ENCODE measurements around the gene LAD1. TPM values are rescaled to one million over a fixed set of nuclear protein-coding genes. Genes with fewer than 3 reads are reported as not detected.

The LAD1 gene
- total and polyA plus RNA-seq, 9 of the 15 experiments (the other 6 are each of a cell fraction or from before 2014, with no cell fraction given) = 0.31 TPM; not detected in 8

DNA sequence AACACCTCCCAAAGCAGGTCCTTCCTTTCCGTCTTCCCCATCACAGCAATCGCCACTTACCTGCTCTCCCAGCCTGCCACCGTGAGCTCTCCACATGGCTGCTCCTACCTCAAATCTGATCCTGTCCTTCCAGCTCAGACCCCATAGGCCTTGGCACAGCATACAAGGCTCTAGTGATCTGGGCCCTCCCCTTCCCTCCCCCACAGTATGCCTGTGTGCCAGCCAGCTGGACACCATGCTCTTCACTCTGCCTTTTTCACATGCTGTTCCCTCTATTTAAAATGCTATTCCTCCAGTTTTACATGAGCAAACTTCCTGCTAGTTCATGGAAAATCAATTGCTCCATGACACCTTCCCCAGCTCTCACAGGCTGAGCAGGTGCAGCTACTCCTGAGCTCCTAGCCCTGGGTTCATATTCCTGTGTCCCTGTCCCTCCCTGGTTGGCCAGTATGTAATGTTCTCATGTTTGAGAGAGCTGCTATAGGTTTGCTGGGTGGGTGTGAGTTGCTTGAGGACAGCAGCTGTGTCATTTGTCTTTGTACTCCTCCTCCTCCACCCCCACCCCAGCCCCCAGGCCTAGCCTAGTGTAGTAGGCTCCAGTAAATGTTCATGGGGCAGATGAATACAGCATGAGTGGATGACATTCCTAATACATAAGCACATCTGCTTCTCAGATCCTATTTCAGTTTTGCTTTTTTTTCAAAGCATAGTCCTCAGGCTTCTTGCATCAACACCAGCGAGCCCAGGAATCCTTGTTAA, 15.3 kb downstream of the LAD1 start:
- TF ChIP-seq ZNF133 (CRISPR knock-in tag; IDR thresholded peaks at IDR 0.05) = no peak
- BruUV-seq (replicated peaks) = no TSS peak
- in situ Hi-C loops (cut with MboI) = no loop called here
- Histone ChIP-seq H4K20me1 (replicated peaks; ENCODE audit: control insufficient read depth, insufficient read depth, low read length) (peaks cover 34% of the 10 kb centered on the region), H3K27ac (ENCODE audit: extremely low read depth, low read depth, low read length) (no peak overlapping the region), H3K9me1 (ENCODE audit: control insufficient read depth, insufficient read depth, low read length) (no peaks in the 10 kb centered on the region), H3K27me3 (ENCODE audit: control insufficient read depth in 2 of 2, insufficient read depth in 2 of 2, low read length in 2 of 2) (peaks cover 28 to 76% of the 10 kb centered on the region in 2 experiments), H3K9me3 (replicated peaks; ENCODE audit: control insufficient read depth, insufficient read depth, low read depth, low read length) (no peaks in the 10 kb centered on the region), H3K36me3 (ENCODE audit: control insufficient read depth, insufficient read depth, low read length) (no peaks in the 10 kb centered on the region), H3K9ac (ENCODE audit: insufficient read depth in 1 of 2, low read depth in 2 of 2, low read length in 2 of 2) (no peak overlapping the region), H3K4me3 (no peak overlapping the region), H3K4me1 (replicated peaks in 1 of 2; ENCODE audit: control insufficient read depth in 2 of 2, insufficient read depth in 2 of 2, low read length in 2 of 2) (no peaks in the 10 kb centered on the region), H3K4me2 (ENCODE audit: insufficient read depth, low read length) (no peak overlapping the region), H2AFZ (ENCODE audit: low read depth, low read length) (no peak overlapping the region), H3K79me2 (ENCODE audit: control insufficient read depth, insufficient read depth, low read length) (no peaks in the 10 kb centered on the region)
- ChIA-PET POLR2A (interaction anchor here (0.5 to 0.9 kb wide), 2 partner anchors 8 to 37 kb away, joined by 3 read pairs; no protein-coding TSS in a partner anchor), CTCF (ENCODE audit: low intra/inter-chr PET ratio) (no interaction called here)
- intact Hi-C loops (cut with micrococcal nuclease) = no loop called here
- FAIRE-seq = no peak
- no peak for DNase-seq (ENCODE audit: extremely low read depth in 1 of 4, low spot score in 3 of 4)
- ATAC-seq = no peak
- 0% methylated on average over 4 of the region's 4 CpGs for WGBS (ENCODE audit: insufficient coverage, low coverage, missing lambda C conversion rate)

DNA sequence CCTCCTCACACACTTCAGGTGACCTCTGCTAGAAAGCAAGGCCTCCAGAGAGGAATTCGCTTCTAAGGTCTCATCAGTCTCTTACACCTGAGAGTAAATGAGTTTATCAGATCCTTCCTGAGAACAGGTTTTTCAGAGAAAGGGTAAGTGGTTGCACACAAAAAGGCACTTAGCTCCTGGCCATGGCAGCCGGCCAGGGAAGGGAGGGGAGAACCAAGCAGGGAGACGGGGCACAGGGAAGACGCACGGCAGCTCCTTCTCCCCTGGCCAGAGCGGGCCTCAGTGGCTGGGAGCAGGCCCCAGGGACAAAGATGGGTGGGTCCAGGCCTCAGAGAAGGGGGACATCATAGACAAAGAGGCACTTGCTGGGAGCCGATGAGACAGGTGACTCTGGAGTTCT, 18.0 kb downstream of the LAD1 start:
- DNase-seq (ENCODE audit: extremely low read depth in 1 of 4, low spot score in 3 of 4) (no peak), FAIRE-seq (no peak), ATAC-seq (no peak)
- Histone ChIP-seq H3K27ac (ENCODE audit: extremely low read depth, low read depth, low read length) (no peak overlapping the region), H3K9me3 (replicated peaks; ENCODE audit: control insufficient read depth, insufficient read depth, low read depth, low read length) (no peaks in the 10 kb centered on the region), H2AFZ (ENCODE audit: low read depth, low read length) (no peak overlapping the region), H4K20me1 (replicated peaks; ENCODE audit: control insufficient read depth, insufficient read depth, low read length) (peaks cover 38% of the 10 kb centered on the region), H3K36me3 (ENCODE audit: control insufficient read depth, insufficient read depth, low read length) (no peaks in the 10 kb centered on the region), H3K9ac (ENCODE audit: insufficient read depth in 1 of 2, low read depth in 2 of 2, low read length in 2 of 2) (peak overlapping the region in 1 of 2 experiments; percentile 56; a peak in 1 of 4 replicates), H3K4me1 (replicated peaks in 1 of 2; ENCODE audit: control insufficient read depth in 2 of 2, insufficient read depth in 2 of 2, low read length in 2 of 2) (no peaks in the 10 kb centered on the region; a peak in 1 of 5 replicates), H3K9me1 (ENCODE audit: control insufficient read depth, insufficient read depth, low read length) (no peaks in the 10 kb centered on the region), H3K4me3 (no peak overlapping the region), H3K27me3 (ENCODE audit: control insufficient read depth in 2 of 2, insufficient read depth in 2 of 2, low read length in 2 of 2) (peaks cover 20 to 66% of the 10 kb centered on the region in 2 experiments; a peak in 4 of 5 replicates), H3K4me2 (ENCODE audit: insufficient read depth, low read length) (no peak overlapping the region), H3K79me2 (ENCODE audit: control insufficient read depth, insufficient read depth, low read length) (no peaks in the 10 kb centered on the region)
- ChIA-PET CTCF (ENCODE audit: low intra/inter-chr PET ratio) (no interaction called here), POLR2A (interaction anchor here (0.6 to 1.6 kb wide), 2 partner anchors 16 to 112 kb away, joined by 4 read pairs; no protein-coding TSS in a partner anchor)
- in situ Hi-C loops (cut with MboI) (no loop called here), intact Hi-C loops (cut with micrococcal nuclease) (no loop called here)
- WGBS (ENCODE audit: insufficient coverage, low coverage, missing lambda C conversion rate) = 1% methylated on average over 7 of the region's 7 CpGs
- TF ChIP-seq, protein P1, sequence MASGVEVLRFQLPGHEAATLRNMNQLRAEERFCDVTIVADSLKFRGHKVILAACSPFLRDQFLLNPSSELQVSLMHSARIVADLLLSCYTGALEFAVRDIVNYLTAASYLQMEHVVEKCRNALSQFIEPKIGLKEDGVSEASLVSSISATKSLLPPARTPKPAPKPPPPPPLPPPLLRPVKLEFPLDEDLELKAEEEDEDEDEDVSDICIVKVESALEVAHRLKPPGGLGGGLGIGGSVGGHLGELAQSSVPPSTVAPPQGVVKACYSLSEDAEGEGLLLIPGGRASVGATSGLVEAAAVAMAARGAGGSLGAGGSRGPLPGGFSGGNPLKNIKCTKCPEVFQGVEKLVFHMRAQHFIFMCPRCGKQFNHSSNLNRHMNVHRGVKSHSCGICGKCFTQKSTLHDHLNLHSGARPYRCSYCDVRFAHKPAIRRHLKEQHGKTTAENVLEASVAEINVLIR (CRISPR knock-in tag; IDR thresholded peaks at IDR 0.05) = no peak
- TF ChIP-seq ADNP (tag; IDR thresholded peaks at IDR 0.05) (no peak), ZNF778 (CRISPR knock-in tag; IDR thresholded peaks at IDR 0.05) (no peak), ZNF316 (IDR thresholded peaks at IDR 0.05) (no peak), ATF1 (CRISPR knock-in tag; IDR thresholded peaks at IDR 0.05) (no peak), ATF1 (tag; IDR thresholded peaks at IDR 0.05) (no peak), ETV5 (CRISPR knock-in tag; IDR thresholded peaks at IDR 0.05; ENCODE audit: low read depth) (no peak), ZNF165 (CRISPR knock-in tag; IDR thresholded peaks at IDR 0.05; ENCODE audit: borderline replicate concordance) (no peak), SETDB1 (IDR thresholded peaks at IDR 0.05; ENCODE audit: low read length) (no peak), CREB1 (IDR thresholded peaks at IDR 0.05) (no peak), CREB1 (CRISPR knock-in tag; IDR thresholded peaks at IDR 0.05) (no peak)
- TF ChIP-seq, protein P2, sequence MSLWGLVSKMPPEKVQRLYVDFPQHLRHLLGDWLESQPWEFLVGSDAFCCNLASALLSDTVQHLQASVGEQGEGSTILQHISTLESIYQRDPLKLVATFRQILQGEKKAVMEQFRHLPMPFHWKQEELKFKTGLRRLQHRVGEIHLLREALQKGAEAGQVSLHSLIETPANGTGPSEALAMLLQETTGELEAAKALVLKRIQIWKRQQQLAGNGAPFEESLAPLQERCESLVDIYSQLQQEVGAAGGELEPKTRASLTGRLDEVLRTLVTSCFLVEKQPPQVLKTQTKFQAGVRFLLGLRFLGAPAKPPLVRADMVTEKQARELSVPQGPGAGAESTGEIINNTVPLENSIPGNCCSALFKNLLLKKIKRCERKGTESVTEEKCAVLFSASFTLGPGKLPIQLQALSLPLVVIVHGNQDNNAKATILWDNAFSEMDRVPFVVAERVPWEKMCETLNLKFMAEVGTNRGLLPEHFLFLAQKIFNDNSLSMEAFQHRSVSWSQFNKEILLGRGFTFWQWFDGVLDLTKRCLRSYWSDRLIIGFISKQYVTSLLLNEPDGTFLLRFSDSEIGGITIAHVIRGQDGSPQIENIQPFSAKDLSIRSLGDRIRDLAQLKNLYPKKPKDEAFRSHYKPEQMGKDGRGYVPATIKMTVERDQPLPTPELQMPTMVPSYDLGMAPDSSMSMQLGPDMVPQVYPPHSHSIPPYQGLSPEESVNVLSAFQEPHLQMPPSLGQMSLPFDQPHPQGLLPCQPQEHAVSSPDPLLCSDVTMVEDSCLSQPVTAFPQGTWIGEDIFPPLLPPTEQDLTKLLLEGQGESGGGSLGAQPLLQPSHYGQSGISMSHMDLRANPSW (CRISPR knock-in tag; IDR thresholded peaks at IDR 0.05) = no peak
- BruUV-seq (replicated peaks) = no TSS peak

Measured in K562 (cell line).